Measurements from ENCODE around the gene CDC14C. TPM values are rescaled to one million over a fixed set of nuclear protein-coding genes. Genes with fewer than 3 reads are reported as not detected.

The CDC14C gene
- total RNA-seq, 1 donor from 2014 or later: not detected

- ChIA-PET CTCF (no interaction called here), POLR2A (no interaction called here)
- H3K9me3 Mint-ChIP-seq: peaks cover 2% of the 10 kb centered on the region
- H3K4me3 Mint-ChIP-seq: no peak overlapping the region
- H3K4me1 Mint-ChIP-seq: no peaks in the 10 kb centered on the region
- TF ChIP-seq CTCF (IDR thresholded peaks at IDR 0.05): no peak
- no peak overlapping the region for H3K27ac Mint-ChIP-seq
- intact Hi-C loops (cut with micrococcal nuclease): no loop called here
- no peak for DNase-seq
- H3K36me3 Mint-ChIP-seq (ENCODE audit: low read depth): no peaks in the 10 kb centered on the region
- no peak for ATAC-seq (ENCODE audit: low read depth)
- H3K27me3 Mint-ChIP-seq: no peaks in the 10 kb centered on the region
Observed at GRCh38 chr7:48955916-48956315, 31.6 kb downstream of the CDC14C start.

GRCh38 chr7:48959676-48960075 is 35.3 kb downstream of the CDC14C start:
- ATAC-seq (ENCODE audit: low read depth) (no peak), DNase-seq (no peak)
- ChIA-PET POLR2A (no interaction called here), CTCF (no interaction called here)
- intact Hi-C loops (cut with micrococcal nuclease): no loop called here
- Mint-ChIP-seq H3K9me3 (no peaks in the 10 kb centered on the region), H3K4me1 (no peaks in the 10 kb centered on the region), H3K4me3 (no peak overlapping the region), H3K27ac (no peak overlapping the region), H3K27me3 (no peaks in the 10 kb centered on the region), H3K36me3 (ENCODE audit: low read depth) (no peaks in the 10 kb centered on the region)
- TF ChIP-seq CTCF (IDR thresholded peaks at IDR 0.05): no peak

GRCh38 chr7:48962821-48963505 is 38.6 kb downstream of the CDC14C start:
- Mint-ChIP-seq H3K4me1 (no peaks in the 10 kb centered on the region), H3K27ac (no peak overlapping the region), H3K27me3 (no peaks in the 10 kb centered on the region), H3K36me3 (ENCODE audit: low read depth) (no peaks in the 10 kb centered on the region), H3K4me3 (no peak overlapping the region), H3K9me3 (no peaks in the 10 kb centered on the region)
- ChIA-PET CTCF (no interaction called here), POLR2A (no interaction called here)
- no peak for TF ChIP-seq CTCF (IDR thresholded peaks at IDR 0.05)
- intact Hi-C loops (cut with micrococcal nuclease): no loop called here
- no peak for ATAC-seq (ENCODE audit: low read depth)
- DNase-seq: no peak

GRCh38 chr7:48964074-48964473 is 39.7 kb downstream of the CDC14C start:
- H3K27me3 Mint-ChIP-seq: no peaks in the 10 kb centered on the region
- CTCF ChIA-PET: no interaction called here
- H3K4me1 Mint-ChIP-seq: no peaks in the 10 kb centered on the region
- TF ChIP-seq CTCF (IDR thresholded peaks at IDR 0.05): no peak
- H3K9me3 Mint-ChIP-seq: no peaks in the 10 kb centered on the region
- no peak for DNase-seq
- POLR2A ChIA-PET: no interaction called here
- no peaks in the 10 kb centered on the region for H3K36me3 Mint-ChIP-seq (ENCODE audit: low read depth)
- H3K4me3 Mint-ChIP-seq: no peak overlapping the region
- no peak for ATAC-seq (ENCODE audit: low read depth)
- intact Hi-C loops (cut with micrococcal nuclease): no loop called here
- H3K27ac Mint-ChIP-seq: no peak overlapping the region

GRCh38 chr7:48971173-48971572 is 46.8 kb downstream of the CDC14C start:
- intact Hi-C loops (cut with micrococcal nuclease): no loop called here
- Mint-ChIP-seq H3K36me3 (ENCODE audit: low read depth) (no peaks in the 10 kb centered on the region), H3K4me1 (no peaks in the 10 kb centered on the region), H3K27me3 (no peaks in the 10 kb centered on the region), H3K9me3 (peaks cover 10% of the 10 kb centered on the region), H3K27ac (no peak overlapping the region), H3K4me3 (no peak overlapping the region)
- POLR2A ChIA-PET: no interaction called here
- no peak for ATAC-seq (ENCODE audit: low read depth)
- TF ChIP-seq CTCF (IDR thresholded peaks at IDR 0.05): no peak
- DNase-seq: no peak
- CTCF ChIA-PET: no interaction called here
